Aorta (tissue), 5 donors: ENCODE data around the gene NPAT. TPM values are rescaled to one million over a fixed set of nuclear protein-coding genes. Genes with fewer than 3 reads are reported as not detected.

Experiments
- ATAC-seq: fragments of 200-7000 bp; cut with Tn5 transposase; one replicate; pipeline ENCODE4 v1.9.1; 2022; ENCODE audit warnings: moderate library complexity; ENCODE audit not compliant: low FRiP score
- DNase-seq, 2 donors: peaks; one replicate each; pipeline ENCODE4 v3.0.0-alpha.2; 2020
- H3K27ac ChIP-seq, 2 donors: one replicate each; pipeline ENCODE4 v1.5.1; 2013; ENCODE audit warnings: low read length in 2 of 2, mild to moderate bottlenecking in 2 of 2, moderate library complexity in 2 of 2, control low read depth in 1 of 2, inconsistent platforms in 1 of 2, low read depth in 1 of 2
- H3K27me3 ChIP-seq, 2 donors: one replicate each; pipeline ENCODE4 v1.6.1; 2013; ENCODE audit warnings: control low read depth in 1 of 2, low read length in 1 of 2, mild to moderate bottlenecking in 1 of 2, moderate library complexity in 1 of 2; ENCODE audit not compliant: insufficient read depth in 2 of 2, control insufficient read depth in 1 of 2
- H3K36me3 ChIP-seq, 2 donors: one replicate each; pipeline ENCODE4 v1.6.1; 2013; ENCODE audit warnings: control low read depth in 1 of 2, low read length in 1 of 2, mild to moderate bottlenecking in 1 of 2; ENCODE audit not compliant: insufficient read depth in 2 of 2, control insufficient read depth in 1 of 2
- H3K4me1 ChIP-seq, 2 donors: one replicate each; pipeline ENCODE4 v1.6.1; 2013; ENCODE audit warnings: low read length in 2 of 2, control low read depth in 1 of 2, mild to moderate bottlenecking in 1 of 2, moderate library complexity in 1 of 2; ENCODE audit not compliant: insufficient read depth in 2 of 2, control insufficient read depth in 1 of 2
- H3K4me3 ChIP-seq, 2 donors: one replicate each; pipeline ENCODE4 v1.5.1; 2013; ENCODE audit warnings: low read length in 2 of 2, control low read depth in 1 of 2, mild to moderate bottlenecking in 1 of 2
- H3K9me3 ChIP-seq: one replicate; pipeline ENCODE4 v1.6.1; 2013; ENCODE audit warnings: mild to moderate bottlenecking, low read length; ENCODE audit not compliant: control insufficient read depth
- WGBS, 2 donors: extraction: QIAGEN DNeasy Blood & Tissue Kit; methylation state at CpG; one replicate each; pipeline ENCODE4 v1.1.7; 2013; 5-methylcytosine and 5-hydroxymethylcytosine counted together
- intact Hi-C, 2 donors: fragments of 100-400 bp; cut with DNase I; formaldehyde crosslinking; loops; one replicate each; pipeline versions ENCODE4 v1.14.2 to v1.15.0; 2022
- polyA plus RNA-seq, 2 donors: library from polyadenylated mRNA; stranded (reverse); fragments of 200-250 nt; gene quantifications; one replicate each; pipeline ENCODE4 v1.2.3, GENCODE V29; 2013
- total RNA-seq, 2 donors: library from RNA; stranded (reverse); fragmentation: NEBNext Ultra II Directional; extraction: Animal tissue kit (Norgen Biotek cat#: 25700); gene quantifications; one replicate each; pipeline ENCODE4 v1.2.1, GENCODE V29; 2021
- donor health status: healthy with polysubstance abuse.
- donor health status: Bipolar disorder and iron deficiency.
- donor health status: DM: no; HTN: no; CAD: no.
- donor health status: DM: no; HTN: no; CAD: no.
- donor health status: DM: yes; HTN: yes; CAD: no.

NPAT gene
- total and polyA plus RNA-seq, 4 donors, result 1.3 to 18.1 (median 8.4) TPM

DNA sequence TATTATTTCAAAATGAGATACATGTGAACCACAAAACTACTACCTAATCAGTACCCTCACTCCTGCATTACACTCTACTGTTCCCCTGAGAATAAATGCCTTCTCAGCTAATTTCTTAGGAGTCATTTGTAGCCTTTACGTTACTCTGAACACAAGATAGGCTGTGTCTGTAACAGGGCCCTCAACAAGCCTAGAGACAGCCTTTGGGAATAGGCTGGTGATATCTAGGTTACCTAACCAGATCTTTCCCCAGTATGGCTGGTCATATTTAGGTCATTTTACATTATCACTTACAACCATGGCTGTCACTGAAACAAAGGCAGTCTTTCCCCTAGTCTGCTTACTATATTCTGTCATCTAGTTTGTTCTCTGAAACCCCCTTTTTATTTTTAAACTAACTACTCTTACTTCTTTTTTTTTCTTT is 14.6 kb upstream of the NPAT start:
- H3K36me3 ChIP-seq, result peaks cover 0 to 8% of the 10 kb centered on the region in 2 donors
- no peak for DNase-seq

DNA sequence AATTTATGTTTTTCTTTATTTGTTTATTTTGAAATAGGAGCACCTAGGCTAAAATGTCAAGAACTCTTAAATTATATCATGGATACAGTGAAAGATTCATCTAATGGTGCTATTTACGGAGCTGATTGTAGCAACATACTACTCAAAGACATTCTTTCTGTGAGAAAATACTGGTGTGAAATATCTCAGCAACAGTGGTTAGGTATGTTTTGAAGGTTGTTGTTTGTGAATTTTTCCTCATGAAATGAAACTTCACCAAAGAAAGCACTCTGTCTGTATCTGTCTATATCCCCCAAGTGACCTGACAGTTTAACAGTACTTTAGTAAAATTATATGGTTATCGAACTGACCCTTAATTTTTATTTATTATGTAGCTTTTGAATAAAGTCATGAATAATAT is 13.2 kb upstream of the NPAT start:
- no peak overlapping the region for H3K4me3 ChIP-seq
- 94 to 96% methylated on average over 2 of the region's 2 CpGs for WGBS, 2 donors
- ATAC-seq (no peak), DNase-seq (no peak)
- intact Hi-C loops, result no loop called here
- H3K27ac ChIP-seq, result no peak overlapping the region
- peaks cover 0 to 8% of the 10 kb centered on the region in 2 donors for H3K36me3 ChIP-seq
- H3K27me3 ChIP-seq, result no peaks in the 10 kb centered on the region
- H3K9me3 ChIP-seq, result no peaks in the 10 kb centered on the region
- no peaks in the 10 kb centered on the region for H3K4me1 ChIP-seq

More for the DNA sequence above, 14.6 kb upstream of the NPAT start:
- H3K27ac ChIP-seq, result no peak overlapping the region
- no peak for ATAC-seq
- H3K27me3 ChIP-seq, result no peaks in the 10 kb centered on the region
- intact Hi-C loops, result no loop called here
- 92 to 97% methylated on average over 1 of the region's 1 CpG for WGBS, 2 donors
- no peaks in the 10 kb centered on the region for H3K9me3 ChIP-seq
- no peaks in the 10 kb centered on the region for H3K4me1 ChIP-seq
- no peak overlapping the region for H3K4me3 ChIP-seq

DNA sequence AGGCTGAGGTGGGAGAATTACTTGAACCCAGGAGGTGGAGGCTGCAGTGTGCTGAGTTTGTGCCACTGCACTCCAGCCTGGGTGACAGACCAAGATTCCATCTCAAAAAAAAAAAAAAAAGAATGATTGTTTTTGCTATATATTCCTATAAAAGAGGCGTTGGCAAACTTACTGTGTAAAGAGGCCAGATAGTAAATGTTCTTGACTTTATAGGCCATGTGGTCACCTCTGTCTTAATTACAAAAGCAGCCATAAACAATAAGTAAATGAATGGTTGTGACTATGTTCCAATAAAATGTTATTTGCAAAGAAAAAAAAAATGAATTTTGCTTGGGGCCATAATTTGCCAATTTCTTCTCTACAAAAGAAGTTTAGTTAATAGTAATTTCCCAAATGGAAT is 12.8 kb upstream of the NPAT start:
- Histone ChIP-seq H3K27ac (no peak overlapping the region), H3K4me3 (no peak overlapping the region), H3K9me3 (no peaks in the 10 kb centered on the region), H3K36me3 (peaks cover 0 to 8% of the 10 kb centered on the region in 2 donors), H3K4me1 (no peaks in the 10 kb centered on the region), H3K27me3 (no peaks in the 10 kb centered on the region)
- no peak for ATAC-seq
- WGBS, 2 donors, result 86 to 92% methylated on average over 1 of the region's 1 CpG
- intact Hi-C loops, result no loop called here
- DNase-seq, result no peak

DNA sequence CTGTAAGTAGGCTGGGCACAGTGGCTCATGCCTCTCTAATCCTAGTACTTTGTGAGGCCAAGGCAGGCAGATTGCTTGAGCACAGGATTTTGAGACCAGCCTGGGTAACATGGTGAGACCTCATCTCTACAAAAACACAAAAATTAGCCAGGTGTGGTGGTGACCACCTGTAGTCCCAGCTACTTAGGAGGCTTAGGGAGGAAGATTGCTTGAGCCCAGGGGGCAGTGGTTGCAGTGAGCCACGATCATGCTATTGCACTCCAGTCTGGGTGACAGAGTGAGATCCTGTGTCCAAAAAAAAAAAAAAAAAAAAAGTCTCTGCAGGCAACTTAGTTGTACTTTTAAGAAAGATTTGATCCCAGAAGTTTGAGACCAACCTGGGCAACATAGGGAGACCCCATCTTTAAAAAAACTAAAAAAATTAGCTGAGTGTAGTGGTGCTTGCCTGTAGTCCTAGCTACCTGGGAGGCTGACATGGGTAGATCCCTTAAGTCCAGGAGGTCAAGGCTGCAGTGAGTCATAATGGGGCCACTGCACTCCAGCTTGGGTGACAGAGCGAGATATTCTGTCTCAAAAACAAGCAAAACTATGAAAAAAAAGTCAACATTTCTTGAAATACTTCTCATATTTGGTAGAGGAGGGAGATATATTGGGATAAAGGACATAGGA is 11.0 kb upstream of the NPAT start:
- intact Hi-C loops, result no loop called here
- Histone ChIP-seq H3K36me3 (peaks cover 4 to 8% of the 10 kb centered on the region in 2 donors), H3K4me3 (no peak overlapping the region), H3K4me1 (no peaks in the 10 kb centered on the region), H3K27me3 (no peaks in the 10 kb centered on the region), H3K9me3 (no peaks in the 10 kb centered on the region), H3K27ac (no peak overlapping the region)
- WGBS, 2 donors, result 93 to 94% methylated on average over 2 of the region's 2 CpGs
- DNase-seq (no peak), ATAC-seq (no peak)

DNA sequence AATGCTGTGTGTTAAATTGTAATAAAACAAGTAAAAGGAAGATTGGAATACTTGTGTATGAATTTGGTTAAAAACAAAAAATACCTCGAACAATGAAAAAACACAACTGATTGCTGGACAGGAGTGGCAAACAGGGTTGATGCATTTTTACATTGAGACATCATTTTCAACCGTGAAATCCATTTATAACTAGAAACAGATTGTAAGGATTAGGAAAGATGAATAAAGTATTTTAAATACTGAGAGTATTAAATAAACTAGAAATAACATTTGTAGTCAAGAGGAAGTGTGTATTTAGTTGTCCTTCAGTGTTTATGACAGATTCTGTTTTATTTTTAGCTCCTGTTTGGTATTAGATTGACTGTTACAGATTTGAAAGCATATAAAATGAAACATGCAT is 5.8 kb upstream of the NPAT start:
- 86 to 92% methylated on average over 2 of the region's 2 CpGs for WGBS, 2 donors
- no peaks in the 10 kb centered on the region for H3K27me3 ChIP-seq
- H3K4me3 ChIP-seq, result no peak overlapping the region
- no peak for ATAC-seq
- no peaks in the 10 kb centered on the region for H3K9me3 ChIP-seq
- H3K4me1 ChIP-seq, result peaks cover 0 to 10% of the 10 kb centered on the region in 2 donors
- intact Hi-C loops, result loop anchor here (10.0 kb wide), 2 partner anchors 267 to 1867 kb away; partner anchors contain the start of genes POGLUT3 (in 1 of the 2) and ZC3H12C (in 1 of the 2)
- no peak overlapping the region for H3K27ac ChIP-seq
- H3K36me3 ChIP-seq, result peaks cover 0 to 4% of the 10 kb centered on the region in 2 donors
- no peak for DNase-seq

DNA sequence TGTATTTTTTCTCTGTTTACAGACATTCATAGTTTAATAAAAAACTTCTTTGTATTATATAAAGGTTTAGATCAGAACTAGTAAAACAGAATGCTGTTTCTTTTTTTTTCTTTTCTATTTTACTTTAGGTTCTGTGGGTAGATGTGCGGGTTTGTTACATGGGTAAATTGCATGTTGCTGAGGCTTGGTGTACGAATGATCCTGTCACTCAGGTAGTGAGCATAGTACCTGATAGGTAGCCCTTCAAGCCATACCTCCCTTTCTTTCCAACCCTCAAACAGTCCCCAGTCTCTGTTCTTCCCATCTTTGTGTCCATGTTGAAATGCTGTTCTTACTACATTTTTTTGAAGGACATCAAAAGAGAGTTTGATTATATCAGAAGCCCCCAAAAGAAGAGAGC is 3.6 kb upstream of the NPAT start:
- Histone ChIP-seq H3K27ac (no peak overlapping the region), H3K4me1 (peaks cover 0 to 11% of the 10 kb centered on the region in 2 donors), H3K36me3 (peaks cover 0 to 4% of the 10 kb centered on the region in 2 donors), H3K27me3 (no peaks in the 10 kb centered on the region), H3K9me3 (no peaks in the 10 kb centered on the region), H3K4me3 (no peak overlapping the region)
- ATAC-seq (no peak), DNase-seq (no peak)
- 94 to 95% methylated on average over 2 of the region's 2 CpGs for WGBS, 2 donors
- intact Hi-C loops, result loop anchor here (10.0 kb wide), 2 partner anchors 269 to 1869 kb away; partner anchors contain the start of genes POGLUT3 (in 1 of the 2) and ZC3H12C (in 1 of the 2)

DNA sequence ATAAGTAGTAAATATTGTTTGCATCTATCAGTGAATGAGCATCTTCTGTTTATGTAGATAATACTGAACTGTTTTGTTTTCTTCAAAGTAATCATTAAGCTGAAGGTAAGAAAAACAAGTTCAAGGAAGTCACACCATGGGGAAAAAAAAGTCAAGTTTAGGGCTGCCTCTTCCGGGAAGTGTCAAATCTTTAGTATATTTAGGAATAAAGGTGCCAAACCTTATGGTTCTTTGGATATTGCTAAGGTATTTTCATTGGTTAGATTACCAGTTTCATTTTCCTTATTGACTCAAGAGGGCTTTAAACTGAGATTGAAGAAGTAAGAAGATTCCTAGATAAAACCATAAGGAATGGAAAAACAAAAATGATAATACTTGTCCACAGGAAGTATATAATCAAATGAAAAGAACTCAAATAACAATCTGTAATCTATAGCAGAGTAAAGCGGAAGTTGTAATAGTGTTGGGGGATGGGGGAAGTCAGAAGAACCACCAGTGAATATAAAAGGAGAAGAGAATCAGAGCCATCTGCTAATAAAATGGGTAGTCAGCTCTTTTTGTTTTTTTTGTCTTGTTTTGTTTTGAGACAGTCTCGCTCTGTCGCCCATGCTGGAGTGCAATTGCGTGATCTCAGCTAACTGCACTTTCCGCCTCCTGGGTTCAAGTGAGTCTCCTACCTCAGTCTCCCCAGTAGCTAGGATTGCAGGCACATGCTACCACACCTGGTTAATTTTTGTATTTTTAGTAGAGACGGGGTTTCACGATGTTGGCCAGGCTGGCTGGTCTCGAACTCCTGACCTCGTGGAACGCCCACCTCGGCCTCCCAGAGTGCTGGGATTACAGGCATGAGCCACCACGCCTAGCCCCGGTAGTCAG is 2.7 kb upstream of the NPAT start:
- intact Hi-C loops, result loop anchor here (5.0 to 10.0 kb wide), 4 partner anchors 218 to 1870 kb away; partner anchors contain the start of genes CUL5 (in 1 of the 2), DDX10 (in 1 of the 2), POGLUT3 (in 1 of the 2) and ZC3H12C (in 1 of the 2)
- no peak for ATAC-seq

DNA sequence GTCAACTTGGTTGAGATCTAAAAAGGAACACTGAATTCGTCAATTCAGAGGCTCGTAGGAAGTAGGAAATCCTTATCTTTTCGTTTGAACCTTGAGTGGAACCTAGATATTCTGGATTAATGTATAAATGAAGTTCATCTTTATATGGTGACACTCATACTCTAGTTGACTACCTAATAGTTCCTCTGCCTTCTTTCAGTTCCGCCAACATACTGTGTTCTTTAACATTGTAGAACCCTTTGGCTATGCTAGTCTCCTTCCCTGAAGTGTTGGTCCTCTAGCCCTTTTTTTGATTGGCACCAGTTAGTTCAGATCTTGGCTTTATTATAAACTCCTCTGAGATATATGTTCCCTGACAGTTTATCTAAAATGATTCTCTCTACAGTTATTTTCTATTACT is 1.9 kb upstream of the NPAT start:
- ATAC-seq (no peak), DNase-seq (no peak)
- Histone ChIP-seq H3K4me1 (peaks cover 0 to 13% of the 10 kb centered on the region in 2 donors), H3K36me3 (no peaks in the 10 kb centered on the region), H3K27ac (no peak overlapping the region), H3K27me3 (no peaks in the 10 kb centered on the region), H3K4me3 (peak overlapping the region; percentile 68 to 94), H3K9me3 (no peaks in the 10 kb centered on the region)
- intact Hi-C loops, result loop anchor here (5.0 to 10.0 kb wide), 4 partner anchors 217 to 1870 kb away; partner anchors contain the start of genes CUL5 (in 1 of the 2), DDX10 (in 1 of the 2), POGLUT3 (in 1 of the 2) and ZC3H12C (in 1 of the 2)
- 79 to 81% methylated on average over 4 of the region's 4 CpGs for WGBS, 2 donors

More for the DNA sequence above, 2.7 kb upstream of the NPAT start:
- H3K27me3 ChIP-seq, result no peaks in the 10 kb centered on the region
- no peak overlapping the region for H3K27ac ChIP-seq
- H3K9me3 ChIP-seq, result no peaks in the 10 kb centered on the region
- DNase-seq, result peak in 1 of 2 donors; percentile 71
- peak overlapping the region in 1 of 2 donors; percentile 68 for H3K4me3 ChIP-seq
- 91 to 92% methylated on average over 14 of the region's 14 CpGs for WGBS, 2 donors
- peaks cover 0 to 13% of the 10 kb centered on the region in 2 donors for H3K4me1 ChIP-seq
- peaks cover 0 to 4% of the 10 kb centered on the region in 2 donors for H3K36me3 ChIP-seq
